NCI-H82 treated with DMSO at 0.1 percent for 48 hours (cell line): Measurements from ENCODE around the gene CAPN13.

ENCODE experiments used
- DNase-seq: peaks from one replicate; lab custom pipeline; 2025; ENCODE audit not compliant: unreplicated experiment; lab: John Stamatoyannopoulos, UW

Gene CAPN13

DNA sequence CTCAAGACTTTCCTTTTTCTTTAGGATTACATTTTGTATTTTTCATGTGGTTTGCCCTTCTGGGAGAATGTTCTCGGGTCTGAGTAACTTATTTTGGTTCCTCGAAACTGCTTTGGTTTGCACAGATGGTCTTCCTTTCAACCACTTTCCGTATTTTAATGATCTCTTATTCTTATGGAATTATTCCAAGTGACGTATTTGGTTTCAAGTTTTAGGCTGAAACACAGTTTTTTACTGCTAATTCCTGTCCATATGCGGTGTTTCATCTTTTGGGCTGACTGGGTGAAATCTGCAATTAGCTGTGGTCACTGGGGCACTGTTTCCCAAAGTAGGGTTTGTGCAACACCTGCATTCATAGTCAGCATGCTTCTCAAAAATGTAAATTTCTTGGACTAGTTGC is 122.7 kb downstream of the CAPN13 start:
- no peak for DNase-seq

DNA sequence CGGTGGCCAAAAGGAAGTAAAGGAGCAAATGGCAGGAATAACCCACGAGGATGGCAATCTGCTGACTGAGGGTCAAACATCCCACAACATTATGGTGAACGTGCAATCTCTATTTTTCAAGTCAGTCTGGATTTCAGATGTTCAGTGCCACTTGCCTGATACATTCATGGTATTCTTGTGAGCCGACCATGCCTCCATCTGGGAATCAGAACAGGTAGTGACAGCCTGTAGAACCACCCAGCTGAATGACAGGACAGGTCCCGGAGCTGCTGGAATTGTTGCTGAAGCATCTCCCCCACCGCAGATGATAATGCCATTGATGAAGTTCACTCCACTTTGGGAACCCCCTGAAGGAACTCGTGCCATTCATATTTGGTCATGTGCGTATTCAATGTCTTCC is 123.2 kb downstream of the CAPN13 start:
- DNase-seq = no peak

DNA sequence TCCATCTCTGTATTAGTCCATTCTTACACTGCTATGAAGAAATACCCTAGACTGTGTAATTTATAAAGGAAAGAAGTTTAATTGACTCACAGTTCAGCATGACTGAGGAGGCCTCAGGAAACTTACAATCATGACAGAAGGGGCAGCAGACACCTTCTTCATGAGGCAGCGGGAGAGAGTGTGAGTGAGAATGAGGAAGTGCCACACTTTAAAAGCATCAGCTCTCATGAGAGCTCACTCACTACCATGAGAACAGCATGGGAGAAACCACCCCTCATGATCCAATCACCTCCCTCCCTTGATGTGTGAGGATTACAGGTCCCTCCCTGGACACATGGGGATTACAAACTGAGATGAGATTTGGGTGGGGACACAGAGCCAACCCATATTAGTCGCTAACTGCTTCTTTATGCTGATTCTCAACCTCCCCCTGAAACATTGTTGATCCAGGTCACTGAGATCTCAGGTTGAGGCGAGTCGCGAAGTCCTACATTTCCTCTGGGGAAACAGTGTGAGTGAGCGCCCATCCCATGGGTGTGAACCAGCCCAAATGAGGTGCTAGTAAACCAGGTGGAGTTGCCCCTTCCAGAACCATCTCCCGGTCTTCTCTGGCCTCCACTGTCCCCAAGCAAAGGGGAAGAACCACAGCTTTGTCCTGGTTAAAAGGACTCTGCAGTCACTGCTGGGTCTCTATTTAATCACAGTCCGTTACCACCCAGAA is 123.8 kb downstream of the CAPN13 start:
- DNase-seq = no peak

DNA sequence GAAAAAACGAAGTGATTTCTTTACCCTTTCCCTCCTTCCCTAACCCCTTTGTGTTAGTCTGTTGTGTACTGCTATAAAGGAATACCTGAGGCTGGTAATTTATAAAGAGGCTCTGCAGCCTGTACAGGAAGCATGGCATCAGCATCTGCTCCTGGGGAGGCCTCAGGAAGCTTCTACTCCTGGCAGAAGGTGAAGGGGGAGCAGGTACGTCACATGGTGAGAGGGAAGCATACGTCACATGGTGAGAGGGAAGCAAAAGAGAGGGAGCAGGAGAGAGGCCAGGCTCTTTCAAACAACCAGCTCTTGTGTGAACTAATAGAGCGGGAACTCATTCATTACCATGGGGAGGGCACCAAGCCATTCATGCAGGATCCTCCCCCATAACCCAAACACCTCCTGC is 126.2 kb downstream of the CAPN13 start:
- no peak for DNase-seq

DNA sequence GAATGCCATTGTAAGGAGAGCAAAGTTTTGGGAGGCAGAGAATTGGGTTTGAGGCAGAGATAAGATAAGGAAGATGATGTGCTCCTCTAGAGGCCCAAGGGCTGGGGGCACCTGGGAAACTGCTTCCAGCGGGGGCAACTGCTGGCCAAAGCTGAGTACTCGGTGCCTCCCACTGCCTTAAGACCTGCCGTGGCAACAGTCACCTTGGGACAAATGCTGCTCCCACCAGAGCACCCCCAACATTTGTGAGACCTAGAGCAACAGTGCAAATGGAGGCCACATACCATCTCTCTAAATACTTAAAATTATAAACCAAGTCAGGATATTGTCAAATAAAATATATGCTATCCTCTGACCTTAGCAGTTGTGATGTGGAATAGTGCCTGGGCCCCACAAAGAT is 127.1 kb downstream of the CAPN13 start:
- no peak for DNase-seq

DNA sequence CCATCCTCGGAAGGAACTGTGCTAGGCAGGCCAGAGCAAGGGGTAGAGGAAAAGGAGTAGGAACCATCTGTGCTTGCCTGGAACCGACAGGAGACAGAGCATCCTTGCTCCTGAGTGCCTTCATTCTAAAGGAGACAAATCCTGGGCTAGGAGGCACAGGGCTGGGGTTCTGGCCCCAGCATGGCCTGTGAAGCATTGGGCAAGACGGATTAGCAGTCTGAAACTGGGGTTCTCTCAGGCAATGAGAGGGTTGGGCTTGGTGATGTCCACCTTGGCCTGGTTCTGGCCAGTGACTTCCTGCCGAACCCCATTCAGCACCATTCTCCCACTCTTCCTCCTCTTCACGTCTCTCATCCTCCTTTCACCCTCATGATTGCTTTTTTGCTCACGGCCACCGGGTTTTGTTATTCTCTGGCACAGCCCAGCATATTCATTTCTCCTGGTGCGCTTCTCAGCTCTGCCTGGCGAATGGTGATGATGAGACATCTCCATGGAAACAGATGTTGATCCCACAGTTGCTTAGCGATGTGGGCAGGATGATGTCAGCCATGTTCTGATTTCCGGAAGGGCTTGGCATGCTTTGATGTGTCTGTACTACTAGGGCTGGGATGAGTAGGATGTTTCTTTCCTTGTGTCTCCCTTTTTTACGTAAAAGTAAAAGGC is 127.7 kb downstream of the CAPN13 start:
- DNase-seq = no peak

DNA sequence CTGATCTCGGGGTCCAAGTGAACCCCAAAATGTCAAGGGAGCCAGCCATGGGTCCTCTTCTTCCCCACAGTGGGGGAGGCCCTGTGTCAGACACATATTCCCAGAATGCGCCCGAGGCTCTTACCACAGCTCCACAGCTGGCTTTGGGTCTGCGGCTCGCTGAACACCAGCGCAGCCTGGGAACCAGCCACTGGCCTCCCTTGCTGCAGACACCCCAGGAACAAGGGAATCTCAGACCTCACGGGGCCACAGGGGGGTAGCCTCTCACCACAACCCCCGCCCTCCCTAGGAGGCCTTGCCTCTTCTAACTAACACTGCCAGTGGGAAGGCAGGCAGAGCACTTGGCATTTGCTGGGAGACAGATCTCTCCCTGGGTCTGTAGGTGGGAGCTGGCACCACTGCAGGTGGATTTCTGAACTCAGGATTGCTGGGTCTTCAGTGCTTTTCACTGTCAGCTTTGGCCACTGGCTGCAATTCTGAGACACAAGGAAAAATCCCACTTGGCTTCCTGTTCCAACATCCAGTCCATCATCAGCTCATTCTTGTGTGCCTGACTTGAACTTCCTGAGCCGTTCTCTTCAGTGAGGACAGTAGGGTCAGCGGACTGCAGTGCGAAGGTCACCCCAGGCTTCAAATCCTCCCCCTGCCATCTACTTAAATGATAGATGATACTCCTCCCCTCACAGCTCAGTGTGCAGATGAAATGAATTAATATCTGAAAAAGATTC is 128.7 kb downstream of the CAPN13 start:
- no peak for DNase-seq

DNA sequence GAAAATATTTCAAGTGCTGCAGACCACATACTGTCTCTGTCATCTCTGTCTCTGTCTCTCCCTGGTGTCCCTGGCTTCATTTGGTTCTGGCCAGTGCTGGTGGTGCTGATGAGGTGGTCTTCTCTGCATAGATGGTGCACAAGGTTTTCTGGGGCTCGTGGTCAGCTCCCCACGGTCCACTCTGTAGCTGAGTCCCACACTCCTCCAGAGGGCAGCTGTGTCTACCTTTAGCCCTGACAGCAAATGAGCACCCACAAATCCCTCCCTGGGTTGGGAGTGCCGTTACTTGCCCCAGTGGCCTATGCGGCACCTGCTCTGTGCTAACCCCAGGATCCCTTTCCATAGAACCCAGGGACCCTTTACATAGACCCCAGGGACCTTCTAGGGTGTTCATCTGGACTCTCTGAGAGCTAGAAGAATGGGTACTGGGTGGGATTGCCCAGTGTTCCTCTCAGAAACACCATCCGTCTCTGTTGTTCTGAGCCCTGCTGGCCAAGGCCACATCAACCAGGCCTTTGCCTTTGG is 129.3 kb downstream of the CAPN13 start:
- DNase-seq = no peak

DNA sequence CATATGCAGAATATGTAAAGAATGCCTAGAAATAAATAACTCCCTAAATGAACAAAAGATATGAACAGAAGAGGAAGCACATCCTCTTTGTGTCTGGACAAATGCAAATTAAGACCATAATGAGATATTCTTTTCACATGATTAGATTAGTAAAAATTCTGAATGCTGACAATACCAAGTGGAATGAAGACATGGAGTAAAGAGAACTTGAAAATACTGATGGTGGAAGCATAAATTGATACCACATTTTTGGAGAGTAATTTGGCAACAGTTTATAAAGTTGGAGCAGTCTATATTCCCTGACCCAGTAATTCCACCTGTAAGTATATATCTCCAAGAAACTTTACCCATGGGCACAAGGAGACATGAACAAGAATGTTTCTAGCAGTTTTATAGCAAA is 130.0 kb downstream of the CAPN13 start:
- DNase-seq = no peak

DNA sequence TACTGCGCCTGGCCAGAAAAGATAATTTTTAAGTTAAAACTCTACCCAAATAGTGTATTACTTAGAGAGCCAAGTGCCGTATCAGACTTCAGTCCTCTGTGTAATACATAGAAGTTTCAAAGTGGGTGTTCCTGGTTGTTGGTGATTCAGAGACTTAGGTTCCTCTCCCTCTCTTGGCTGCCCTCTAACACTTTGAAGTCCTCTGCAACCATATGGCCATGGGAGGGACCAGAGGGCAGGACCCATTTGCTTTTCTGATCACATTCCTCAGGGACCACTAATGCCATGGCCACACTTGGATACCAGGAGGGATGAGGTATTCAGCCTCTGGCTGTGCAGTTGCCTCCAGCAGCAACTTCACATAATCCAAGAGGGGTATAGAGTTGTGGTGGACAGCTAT is 131.5 kb downstream of the CAPN13 start:
- DNase-seq = no peak

DNA sequence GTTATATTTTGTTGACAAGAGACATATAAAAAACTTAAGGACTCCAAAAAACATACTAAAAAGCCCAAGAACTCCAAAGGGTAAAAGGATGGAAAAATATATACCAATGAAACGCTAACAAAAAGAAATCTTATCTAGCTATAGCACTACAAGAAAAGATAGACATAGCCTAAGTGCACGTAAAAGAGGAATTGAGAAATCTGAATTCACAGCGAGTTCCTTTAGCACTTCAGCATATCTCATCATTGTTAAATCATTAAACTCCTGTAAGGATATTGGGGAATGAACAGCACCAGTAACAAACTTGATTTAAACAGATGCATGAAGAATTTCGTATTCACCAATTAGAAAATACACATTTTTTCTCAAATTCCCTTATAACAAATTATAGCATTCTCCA is 134.1 kb downstream of the CAPN13 start:
- no peak for DNase-seq
